HK-2 (cell line): ENCODE data around the gene NDOR1.

Source experiments
- DNase-seq: peaks from one replicate; pipeline ENCODE4 v3.0.0-alpha.2; 2018; ENCODE audit not compliant: unreplicated experiment

Gene NDOR1

DNA sequence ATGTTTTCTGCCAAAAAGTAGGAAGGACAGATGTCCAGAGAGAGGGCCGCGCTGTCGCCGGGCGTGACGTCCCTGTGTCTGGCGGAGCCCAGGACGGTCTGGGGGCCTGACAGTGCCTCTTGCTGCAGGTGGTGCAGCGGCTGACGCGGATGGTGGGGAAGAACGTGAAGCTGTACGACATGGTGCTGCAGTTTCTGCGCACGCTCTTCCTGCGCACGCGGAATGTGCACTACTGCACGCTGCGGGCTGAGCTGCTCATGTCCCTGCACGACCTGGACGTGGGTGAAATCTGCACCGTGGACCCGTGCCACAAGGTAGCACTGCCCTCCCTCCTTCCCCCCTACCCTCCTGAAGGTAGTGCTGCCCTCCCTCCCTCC, 57.4 kb downstream of the NDOR1 start:
- DNase-seq = no peak

DNA sequence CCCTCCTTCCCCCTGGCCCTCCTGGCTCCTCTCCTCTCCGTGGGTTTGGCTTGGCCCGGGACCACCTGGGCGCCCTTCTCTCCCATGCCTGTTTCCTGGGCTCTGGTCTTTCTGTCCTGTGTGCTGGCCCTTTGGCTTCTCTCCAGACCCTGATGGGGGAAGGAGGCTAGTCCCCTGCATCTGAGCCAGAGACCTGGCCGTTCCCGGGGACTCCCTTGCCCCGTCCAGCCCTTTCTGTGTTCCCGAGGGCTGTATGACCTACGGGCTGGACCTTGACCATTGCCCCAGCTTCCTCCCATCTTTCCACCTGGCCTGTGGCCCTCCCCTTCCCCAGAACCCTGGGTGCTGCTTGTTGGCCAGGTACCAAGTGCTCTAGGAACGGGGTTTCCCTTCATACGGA, 58.0 kb downstream of the NDOR1 start:
- no peak for DNase-seq

DNA sequence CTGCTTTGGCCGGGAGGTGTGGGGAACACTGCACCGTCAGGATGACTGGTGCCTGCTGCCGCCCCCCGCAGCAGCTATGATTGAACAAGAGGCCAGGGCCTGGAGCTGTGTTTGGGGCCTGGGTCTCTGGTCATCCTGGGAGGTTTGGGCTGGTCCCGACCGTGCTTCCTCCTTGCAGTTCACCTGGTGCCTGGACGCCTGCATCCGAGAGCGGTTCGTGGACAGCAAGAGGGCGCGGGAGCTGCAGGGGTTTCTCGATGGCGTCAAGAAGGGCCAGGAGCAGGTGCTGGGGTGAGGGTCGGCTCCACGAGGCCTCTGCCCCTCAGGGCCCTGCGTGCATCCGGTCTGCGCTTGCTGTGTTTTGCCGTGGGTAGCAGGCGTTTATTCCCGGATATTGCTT, 58.6 kb downstream of the NDOR1 start:
- DNase-seq = no peak

DNA sequence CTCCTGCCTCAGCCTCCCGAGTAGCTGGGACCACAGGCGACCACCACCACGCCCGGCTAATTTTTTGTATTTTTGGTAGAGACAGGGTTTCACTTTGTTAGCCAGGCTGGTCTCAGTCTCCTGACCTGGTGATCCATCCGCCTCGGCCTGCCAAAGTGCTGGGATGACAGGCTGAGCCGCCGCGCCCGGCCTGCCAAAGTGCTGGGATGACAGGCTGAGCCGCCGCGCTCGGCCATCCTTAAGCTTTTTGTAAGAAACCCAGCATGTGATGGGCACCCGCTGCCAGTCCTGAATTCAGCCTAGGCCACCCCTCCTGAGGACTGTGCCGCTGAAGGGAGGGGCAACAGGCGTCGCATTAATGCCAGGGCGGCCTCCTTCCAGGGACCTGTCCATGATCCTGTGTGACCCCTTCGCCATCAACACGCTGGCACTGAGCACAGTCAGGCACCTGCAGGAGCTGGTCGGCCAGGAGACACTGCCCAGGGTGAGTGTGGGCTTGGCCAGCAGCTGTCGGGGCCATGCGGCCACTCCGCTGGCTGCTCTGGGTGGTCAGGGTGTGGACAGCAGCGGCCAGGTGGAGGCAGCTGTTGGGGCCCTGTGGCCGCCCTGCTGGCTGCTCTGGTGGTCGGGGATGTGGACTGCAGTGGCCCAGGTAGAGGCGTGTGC, 60.1 kb downstream of the NDOR1 start:
- DNase-seq = no peak

DNA sequence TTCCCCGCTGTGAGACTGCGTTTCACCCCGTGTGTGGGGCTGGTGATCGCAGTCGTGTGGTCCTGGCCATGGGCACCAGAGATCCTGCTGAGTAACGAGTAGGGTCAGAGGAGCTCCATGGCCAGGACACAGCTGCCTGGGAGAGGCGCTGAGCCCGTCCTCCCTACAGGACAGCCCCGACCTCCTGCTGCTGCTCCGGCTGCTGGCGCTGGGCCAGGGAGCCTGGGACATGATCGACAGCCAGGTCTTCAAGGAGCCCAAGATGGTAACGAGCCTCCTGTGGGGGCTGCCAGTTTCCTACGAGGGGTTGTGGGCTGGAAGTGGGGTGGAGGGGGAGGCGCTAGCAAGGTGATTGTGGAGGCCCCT, 60.6 kb downstream of the NDOR1 start:
- DNase-seq = no peak
